A549 treated with DMSO at 1 μM for 4 hours (cell line): ENCODE data around the gene NBPF8. TPM values are rescaled to one million over a fixed set of nuclear protein-coding genes. Genes with fewer than 3 reads are reported as not detected.

Source experiments
- total RNA-seq: library from RNA; stranded (reverse); fragments of 200-300 nt; extraction: Qiagen RNA extraction; gene quantifications from 5 replicates; pipeline ENCODE4 v1.2.3, GENCODE V29; 2022; ENCODE audit warnings: low read depth

NBPF8 gene
- total RNA-seq: 4.6 to 5.6 TPM (median 4.7 TPM) in 5 replicates

GRCh38 chr1:120414911-120415480 is at the start of gene NBPF8:
Gene NBPF8, plus strand, starts transcription at chr1:120415035. Its CDS starts 21,488 bp downstream, at chr1:120436523.

Other genes with a start within 250 kb of the NBPF8 start
- 8.0 to 9.5 TPM (median 8.4 TPM) in 5 replicates for gene SEC22B, start 238.5 kb upstream of the NBPF8 start, total RNA-seq